Measurements from ENCODE around the gene LDLR. TPM values are rescaled to one million over a fixed set of nuclear protein-coding genes. Genes with fewer than 3 reads are reported as not detected.

Gene LDLR
- total RNA-seq, 4 donors from 2014 or later = 11.0 to 31.1 (median 23.3) TPM

GRCh38 chr19:11152318-11153062 lies 63.2 kb downstream of the LDLR start:
- TF ChIP-seq, protein P1, sequence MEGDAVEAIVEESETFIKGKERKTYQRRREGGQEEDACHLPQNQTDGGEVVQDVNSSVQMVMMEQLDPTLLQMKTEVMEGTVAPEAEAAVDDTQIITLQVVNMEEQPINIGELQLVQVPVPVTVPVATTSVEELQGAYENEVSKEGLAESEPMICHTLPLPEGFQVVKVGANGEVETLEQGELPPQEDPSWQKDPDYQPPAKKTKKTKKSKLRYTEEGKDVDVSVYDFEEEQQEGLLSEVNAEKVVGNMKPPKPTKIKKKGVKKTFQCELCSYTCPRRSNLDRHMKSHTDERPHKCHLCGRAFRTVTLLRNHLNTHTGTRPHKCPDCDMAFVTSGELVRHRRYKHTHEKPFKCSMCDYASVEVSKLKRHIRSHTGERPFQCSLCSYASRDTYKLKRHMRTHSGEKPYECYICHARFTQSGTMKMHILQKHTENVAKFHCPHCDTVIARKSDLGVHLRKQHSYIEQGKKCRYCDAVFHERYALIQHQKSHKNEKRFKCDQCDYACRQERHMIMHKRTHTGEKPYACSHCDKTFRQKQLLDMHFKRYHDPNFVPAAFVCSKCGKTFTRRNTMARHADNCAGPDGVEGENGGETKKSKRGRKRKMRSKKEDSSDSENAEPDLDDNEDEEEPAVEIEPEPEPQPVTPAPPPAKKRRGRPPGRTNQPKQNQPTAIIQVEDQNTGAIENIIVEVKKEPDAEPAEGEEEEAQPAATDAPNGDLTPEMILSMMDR (IDR thresholded peaks at IDR 0.05; ENCODE audit: low read depth) = no peak

DNA sequence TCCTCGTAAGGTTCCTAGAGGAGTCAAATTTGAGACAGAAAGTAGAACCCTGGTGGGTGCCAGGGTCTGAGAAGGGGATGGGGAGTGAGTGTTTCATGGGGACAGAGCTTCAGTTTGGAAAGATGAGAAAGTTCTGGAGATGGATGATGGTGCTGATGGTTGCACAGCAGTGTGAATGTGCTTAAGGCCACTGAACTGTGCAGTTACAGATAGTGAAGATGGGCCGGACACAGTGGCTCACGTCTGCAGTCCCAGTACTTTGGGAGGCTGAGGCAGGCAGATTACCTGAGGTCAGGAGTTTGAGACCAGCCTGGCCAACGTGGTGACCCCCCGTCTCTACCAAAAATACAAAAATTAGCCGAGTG lies 65.4 kb downstream of the LDLR start:
- TF ChIP-seq, protein P1 (IDR thresholded peaks at IDR 0.05; ENCODE audit: low read depth) = no peak

GRCh38 chr19:11155373-11156120 lies 66.3 kb downstream of the LDLR start, which contains the start of gene SPC24:
Gene SPC24, minus strand, starts transcription at chr19:11155782. Its CDS starts 6 bp downstream, at chr19:11155776.
- TF ChIP-seq, protein P1 (IDR thresholded peaks at IDR 0.05; ENCODE audit: low read depth) = no peak

DNA sequence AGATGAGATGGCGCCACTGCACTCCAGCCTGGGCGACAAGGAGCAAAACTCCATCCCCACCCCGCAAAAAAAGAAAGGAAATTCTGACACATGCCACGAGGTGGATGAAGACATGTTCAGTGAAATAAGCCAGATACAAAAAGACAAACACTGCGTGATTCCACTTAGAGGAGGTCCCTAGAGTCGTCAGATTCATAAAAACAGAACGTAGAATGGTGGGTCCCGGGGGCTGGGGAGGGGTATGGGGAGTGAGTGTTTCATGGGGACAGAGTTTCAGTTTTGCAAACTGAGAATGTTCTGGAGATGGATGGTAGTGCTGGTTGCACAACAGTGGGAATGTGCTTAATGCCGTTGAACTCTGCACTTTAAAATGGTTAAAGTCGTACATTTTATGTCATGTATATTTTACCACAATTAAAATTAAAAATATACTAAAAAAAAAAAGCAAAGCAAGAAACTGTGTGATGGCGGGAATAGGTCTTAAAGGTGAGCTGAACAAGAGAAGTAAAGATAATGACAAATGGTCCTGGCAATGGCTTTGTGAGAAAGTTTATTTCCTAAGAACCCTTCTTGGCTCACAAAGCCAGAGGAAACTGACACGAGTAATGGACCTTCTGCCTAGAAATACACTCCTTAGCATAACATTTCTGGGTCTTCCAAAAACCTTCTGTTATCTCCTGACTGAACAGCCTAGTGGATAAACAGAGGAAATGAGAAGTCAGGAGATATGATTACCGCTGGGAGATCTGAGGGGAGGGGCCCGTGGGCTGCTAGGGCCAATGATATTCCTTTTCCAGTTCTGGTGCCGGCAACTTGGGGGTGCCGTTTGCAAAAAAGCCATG lies 70.6 kb downstream of the LDLR start:
- TF ChIP-seq, protein P1 (IDR thresholded peaks at IDR 0.05; ENCODE audit: low read depth) = no peak

GRCh38 chr19:11164296-11164695 lies 75.0 kb downstream of the LDLR start:
- TF ChIP-seq, protein P1 (IDR thresholded peaks at IDR 0.05; ENCODE audit: low read depth) = no peak

GRCh38 chr19:11164879-11165406 lies 75.7 kb downstream of the LDLR start:
- TF ChIP-seq, protein P1 (IDR thresholded peaks at IDR 0.05; ENCODE audit: low read depth) = no peak

All from subcutaneous adipose tissue (tissue), 4 donors.